ENCODE results near the gene NUP188.
A peak's percentile ranks its signal among the peaks of the same experiment; 100 is the strongest.

The NUP188 gene

GRCh38 chr9:128901822-128902221 lies 45.7 kb upstream of the NUP188 start:
- no peak for DNase-seq (ENCODE audit: low read depth)
- TF ChIP-seq, protein P1, sequence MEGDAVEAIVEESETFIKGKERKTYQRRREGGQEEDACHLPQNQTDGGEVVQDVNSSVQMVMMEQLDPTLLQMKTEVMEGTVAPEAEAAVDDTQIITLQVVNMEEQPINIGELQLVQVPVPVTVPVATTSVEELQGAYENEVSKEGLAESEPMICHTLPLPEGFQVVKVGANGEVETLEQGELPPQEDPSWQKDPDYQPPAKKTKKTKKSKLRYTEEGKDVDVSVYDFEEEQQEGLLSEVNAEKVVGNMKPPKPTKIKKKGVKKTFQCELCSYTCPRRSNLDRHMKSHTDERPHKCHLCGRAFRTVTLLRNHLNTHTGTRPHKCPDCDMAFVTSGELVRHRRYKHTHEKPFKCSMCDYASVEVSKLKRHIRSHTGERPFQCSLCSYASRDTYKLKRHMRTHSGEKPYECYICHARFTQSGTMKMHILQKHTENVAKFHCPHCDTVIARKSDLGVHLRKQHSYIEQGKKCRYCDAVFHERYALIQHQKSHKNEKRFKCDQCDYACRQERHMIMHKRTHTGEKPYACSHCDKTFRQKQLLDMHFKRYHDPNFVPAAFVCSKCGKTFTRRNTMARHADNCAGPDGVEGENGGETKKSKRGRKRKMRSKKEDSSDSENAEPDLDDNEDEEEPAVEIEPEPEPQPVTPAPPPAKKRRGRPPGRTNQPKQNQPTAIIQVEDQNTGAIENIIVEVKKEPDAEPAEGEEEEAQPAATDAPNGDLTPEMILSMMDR (IDR thresholded peaks at IDR 0.05; ENCODE audit: insufficient read depth, low read depth, low read length, missing control alignments), result no peak
- no peak overlapping the region for H3K4me3 ChIP-seq (ENCODE audit: low read depth, low read length)

- TF ChIP-seq, protein P1 (IDR thresholded peaks at IDR 0.05; ENCODE audit: insufficient read depth, low read depth, low read length, missing control alignments), result no peak
- peak; percentile 90 for DNase-seq (ENCODE audit: low read depth)
- H3K4me3 ChIP-seq (ENCODE audit: low read depth, low read length), result no peak overlapping the region
Observed at GRCh38 chr9:128902351-128903078, 45.0 kb upstream of the NUP188 start.

GRCh38 chr9:128903079-128903461 lies 44.4 kb upstream of the NUP188 start:
- DNase-seq (ENCODE audit: low read depth), result no peak
- no peak overlapping the region for H3K4me3 ChIP-seq (ENCODE audit: low read depth, low read length)
- TF ChIP-seq, protein P1 (IDR thresholded peaks at IDR 0.05; ENCODE audit: insufficient read depth, low read depth, low read length, missing control alignments), result no peak

- DNase-seq (ENCODE audit: low read depth), result no peak
- TF ChIP-seq, protein P1 (IDR thresholded peaks at IDR 0.05; ENCODE audit: insufficient read depth, low read depth, low read length, missing control alignments), result no peak
- no peak overlapping the region for H3K4me3 ChIP-seq (ENCODE audit: low read depth, low read length)
Observed at GRCh38 chr9:128903871-128904620, 43.5 kb upstream of the NUP188 start.

DNA sequence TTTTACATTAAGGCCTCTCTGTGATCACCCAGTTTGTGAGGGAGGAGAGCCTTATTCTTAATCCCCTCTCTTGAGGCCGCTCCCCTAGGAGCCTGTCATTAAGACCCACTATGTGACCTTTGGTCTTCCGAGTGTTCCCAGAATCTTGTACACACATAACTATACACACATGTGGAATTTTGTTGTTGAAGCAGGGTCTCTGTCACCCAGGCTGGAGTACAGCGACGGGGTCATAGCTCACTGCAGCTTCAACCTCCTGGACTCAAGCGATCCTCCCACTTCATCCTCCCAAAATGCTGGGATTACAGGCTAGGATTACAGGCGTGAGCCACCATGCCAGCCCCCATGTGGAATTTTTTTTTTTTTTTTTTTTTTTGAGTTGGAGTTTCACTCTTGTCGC lies 41.5 kb upstream of the NUP188 start:
- DNase-seq (ENCODE audit: low read depth), result no peak
- TF ChIP-seq, protein P1 (IDR thresholded peaks at IDR 0.05; ENCODE audit: insufficient read depth, low read depth, low read length, missing control alignments), result no peak

GRCh38 chr9:128906741-128907140 lies 40.8 kb upstream of the NUP188 start:
- no peak for DNase-seq (ENCODE audit: low read depth)
- TF ChIP-seq, protein P1 (IDR thresholded peaks at IDR 0.05; ENCODE audit: insufficient read depth, low read depth, low read length, missing control alignments), result no peak
- H3K4me3 ChIP-seq (ENCODE audit: low read depth, low read length), result no peak overlapping the region

More for the DNA sequence above, 41.5 kb upstream of the NUP188 start:
- no peak overlapping the region for H3K4me3 ChIP-seq (ENCODE audit: low read depth, low read length)

Data from GM12865 (cell line).